Fibroblast of skin of back (primary cell): ENCODE data around the gene UNC5C.

Experiments
- DNase-seq: peaks from one replicate; pipeline ENCODE4 v3.0.0-alpha.2; 2013

Gene UNC5C

GRCh38 chr4:95457353-95457752 lies 91.4 kb downstream of the UNC5C start:
- DNase-seq, result no peak

DNA sequence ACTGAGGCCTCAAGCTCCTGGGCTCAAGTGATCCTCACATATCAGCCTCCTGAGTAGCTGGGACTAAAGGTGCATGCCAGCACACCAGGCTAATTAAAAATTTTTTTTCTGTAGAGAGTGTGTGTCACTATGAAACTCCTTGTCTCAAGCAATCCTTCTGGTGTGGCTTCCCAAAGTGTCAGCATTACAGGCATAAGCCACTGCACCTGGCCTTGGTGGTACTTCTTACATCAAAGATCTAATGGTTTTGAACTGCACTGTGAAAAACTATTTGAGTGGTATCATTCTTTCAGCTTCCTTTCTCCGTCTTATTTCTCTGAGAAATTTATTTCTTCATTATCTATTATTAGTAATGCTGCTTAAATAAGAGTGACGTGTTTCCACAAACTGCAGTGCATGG lies 98.5 kb downstream of the UNC5C start:
- no peak for DNase-seq

DNA sequence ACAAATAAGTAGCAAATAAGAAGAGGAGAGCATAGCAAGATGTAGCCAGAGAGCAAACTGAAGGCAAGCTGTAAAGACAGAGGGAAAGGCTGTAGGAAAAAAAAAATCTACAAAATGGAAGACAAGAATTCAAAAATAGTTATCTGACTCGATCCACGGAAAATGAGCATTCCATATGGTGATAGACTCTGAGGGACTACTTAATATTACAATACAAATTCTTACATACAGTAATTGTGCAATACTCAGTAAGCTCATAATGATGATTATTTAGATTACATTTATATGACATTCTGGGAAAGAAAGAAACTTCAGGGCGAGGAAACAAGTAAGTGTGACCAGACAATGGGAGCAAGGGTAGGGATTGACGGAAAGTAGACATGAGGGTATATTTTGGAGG lies 102.6 kb downstream of the UNC5C start:
- DNase-seq, result no peak

- DNase-seq, result no peak
These were observed 103.5 kb downstream of the UNC5C start for GRCh38 chr4:95445251-95445650.

GRCh38 chr4:95444812-95445211 lies 104.0 kb downstream of the UNC5C start:
- no peak for DNase-seq

DNA sequence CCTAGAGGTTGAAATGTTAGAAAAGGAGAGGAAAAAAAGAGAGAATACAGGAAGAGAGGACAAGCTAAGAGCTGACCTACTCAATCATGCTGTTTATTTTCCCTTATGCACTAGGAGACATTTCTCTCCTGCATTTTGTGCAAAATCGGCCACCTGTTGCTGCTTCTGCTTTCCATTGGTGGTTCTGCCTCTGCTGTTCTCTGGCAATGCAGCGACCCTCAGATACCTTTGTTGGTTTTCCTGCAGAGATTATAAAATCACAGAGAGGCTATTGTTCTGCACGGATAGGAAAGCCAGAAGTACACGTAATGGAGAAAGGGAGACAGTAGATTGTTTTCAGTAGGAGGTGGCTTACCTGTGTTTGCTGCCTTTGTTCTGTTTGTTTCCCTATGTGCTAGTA lies 108.9 kb downstream of the UNC5C start:
- no peak for DNase-seq

DNA sequence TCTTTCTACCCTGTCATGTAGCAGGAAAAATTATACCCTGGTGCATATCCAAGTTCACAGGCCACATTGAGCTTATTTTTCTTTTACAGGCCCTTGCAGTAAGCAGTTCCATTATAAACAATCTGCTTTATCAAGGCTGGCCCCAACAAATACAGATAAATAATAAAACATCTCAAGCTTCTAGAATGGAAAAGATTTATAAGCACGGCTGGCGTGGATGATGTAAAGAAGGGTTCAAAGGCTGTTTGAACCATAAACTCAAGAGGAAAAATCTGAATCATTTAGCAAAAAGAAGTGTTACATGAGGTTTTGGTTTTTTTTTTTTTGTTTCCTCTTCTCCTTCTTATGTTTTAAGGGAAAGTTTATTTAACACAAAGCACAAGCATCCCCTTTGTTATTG lies 109.7 kb downstream of the UNC5C start:
- no peak for DNase-seq

- DNase-seq, result no peak
These were observed 116.3 kb downstream of the UNC5C start for GRCh38 chr4:95432466-95432865.

GRCh38 chr4:95431678-95432077 lies 117.1 kb downstream of the UNC5C start:
- DNase-seq, result no peak

DNA sequence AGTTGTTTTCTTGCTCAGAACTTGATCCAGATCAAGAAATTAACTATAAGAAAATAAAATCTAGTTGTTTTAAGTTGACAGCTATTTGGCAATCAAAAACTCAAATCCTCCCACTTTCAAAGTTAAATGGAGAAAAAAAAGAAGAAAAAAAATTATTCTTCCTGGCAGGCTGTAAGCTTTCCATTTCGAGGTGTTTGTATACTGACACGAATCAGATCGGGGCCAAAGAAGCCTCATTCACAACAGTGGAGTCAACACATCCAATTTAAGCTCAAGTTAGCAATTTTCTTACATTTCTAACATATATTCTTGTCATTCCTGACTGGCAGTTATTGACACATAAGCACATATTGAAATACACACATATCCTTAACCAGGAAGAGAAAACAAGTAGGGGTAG lies 119.4 kb downstream of the UNC5C start:
- DNase-seq, result no peak

- no peak for DNase-seq
These were observed 120.3 kb downstream of the UNC5C start for GRCh38 chr4:95428291-95429070.

GRCh38 chr4:95426455-95426854 lies 122.3 kb downstream of the UNC5C start:
- no peak for DNase-seq

DNA sequence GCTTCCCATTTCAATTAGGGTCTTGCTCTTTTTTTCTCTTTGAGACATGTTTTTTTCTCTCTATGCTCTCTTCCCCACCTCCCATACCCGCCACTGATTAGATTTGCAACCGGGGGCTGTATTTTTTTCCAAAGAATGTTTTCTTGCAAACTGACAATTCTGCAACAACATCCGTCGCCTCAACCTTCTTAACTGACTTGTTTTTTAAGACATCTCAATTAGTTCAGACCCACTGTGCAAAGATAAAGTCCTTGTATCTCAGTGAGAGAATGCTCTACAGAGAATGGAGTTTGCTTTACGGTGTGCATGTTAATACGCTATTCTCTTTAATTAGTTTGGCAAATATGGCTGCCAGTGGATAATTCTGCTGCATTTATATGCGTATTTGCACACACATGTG lies 126.3 kb downstream of the UNC5C start:
- DNase-seq, result no peak

- DNase-seq, result no peak
These were observed 126.9 kb downstream of the UNC5C start for GRCh38 chr4:95421869-95422268.

DNA sequence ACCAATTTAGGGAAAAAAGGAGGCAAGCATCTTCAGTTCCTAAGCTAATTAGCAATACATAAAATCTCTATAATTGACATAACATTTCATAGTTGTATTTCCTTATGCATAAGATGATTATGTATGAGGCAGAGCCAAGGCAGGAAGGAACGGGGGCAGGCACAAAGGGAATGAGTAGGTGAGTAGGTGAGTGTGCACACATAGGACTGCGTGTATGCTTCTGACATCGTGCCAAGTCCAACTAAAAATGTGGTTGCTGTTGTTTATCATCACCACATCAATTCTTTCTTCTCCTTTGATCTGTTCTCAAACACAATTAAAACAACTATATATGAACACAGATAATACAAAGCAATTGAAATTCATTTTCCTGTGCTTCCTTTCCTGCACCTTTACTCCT lies 131.2 kb downstream of the UNC5C start:
- DNase-seq, result no peak

DNA sequence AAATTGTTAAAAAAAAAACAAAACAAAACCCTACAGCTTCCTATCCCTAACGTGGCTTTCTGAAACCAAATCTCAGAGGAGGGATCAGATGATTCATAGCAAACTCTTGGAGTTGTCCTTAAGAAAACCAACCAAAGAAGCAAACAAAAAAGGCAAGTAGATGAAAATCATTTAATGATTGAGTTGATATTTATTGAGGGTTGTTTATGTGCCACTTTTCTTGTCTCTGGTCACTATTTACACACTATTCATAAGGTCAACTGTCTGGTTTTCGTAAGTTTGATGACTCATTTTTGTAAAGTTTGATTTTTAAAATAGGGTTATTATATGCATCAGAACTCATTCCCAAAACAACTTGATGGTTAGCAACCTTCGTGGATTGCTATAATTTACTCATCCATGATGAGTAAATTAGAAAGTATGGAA lies 133.4 kb downstream of the UNC5C start:
- DNase-seq, result peak; percentile 20

- no peak for DNase-seq
These were observed 137.2 kb downstream of the UNC5C start for GRCh38 chr4:95411371-95412088.

- no peak for DNase-seq
These were observed 138.3 kb downstream of the UNC5C start for GRCh38 chr4:95410387-95410977.

DNA sequence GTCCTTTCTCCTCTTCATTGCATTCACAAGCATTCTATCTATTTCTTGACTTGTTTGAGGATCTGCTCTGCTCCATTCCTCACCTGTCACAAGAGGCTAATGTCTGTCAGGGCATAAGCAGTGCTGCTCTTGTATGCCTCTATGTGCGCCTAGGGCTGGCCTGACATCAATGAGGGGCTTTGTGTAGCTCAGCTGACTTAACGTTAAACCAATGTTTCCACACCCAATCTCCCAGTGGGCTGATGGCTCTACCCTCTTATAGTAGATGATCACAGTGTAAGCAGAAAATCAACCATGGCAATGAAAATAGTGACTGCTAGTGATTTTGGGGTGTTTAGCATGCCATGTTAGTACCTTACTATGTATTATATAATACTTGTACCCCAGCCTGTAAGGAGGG lies 139.0 kb downstream of the UNC5C start:
- DNase-seq, result no peak

DNA sequence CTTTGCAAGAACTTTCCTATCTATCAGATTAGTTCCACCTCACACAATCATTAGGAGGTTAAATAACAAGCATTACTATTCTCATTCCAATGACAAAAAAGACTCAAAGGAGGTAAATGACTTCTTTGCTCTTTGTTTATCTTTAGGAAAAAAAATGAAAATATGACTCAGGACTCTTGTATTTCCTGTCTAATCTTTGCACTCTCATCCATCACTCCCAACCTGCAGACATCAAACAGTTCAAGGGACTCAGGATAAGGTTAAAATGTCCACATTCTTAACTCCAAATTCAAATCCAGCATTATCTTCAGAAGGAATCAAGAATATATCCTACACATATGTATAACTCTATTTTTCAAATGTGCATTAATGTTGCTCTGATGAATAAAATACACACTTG lies 139.6 kb downstream of the UNC5C start:
- DNase-seq, result peak; percentile 27

DNA sequence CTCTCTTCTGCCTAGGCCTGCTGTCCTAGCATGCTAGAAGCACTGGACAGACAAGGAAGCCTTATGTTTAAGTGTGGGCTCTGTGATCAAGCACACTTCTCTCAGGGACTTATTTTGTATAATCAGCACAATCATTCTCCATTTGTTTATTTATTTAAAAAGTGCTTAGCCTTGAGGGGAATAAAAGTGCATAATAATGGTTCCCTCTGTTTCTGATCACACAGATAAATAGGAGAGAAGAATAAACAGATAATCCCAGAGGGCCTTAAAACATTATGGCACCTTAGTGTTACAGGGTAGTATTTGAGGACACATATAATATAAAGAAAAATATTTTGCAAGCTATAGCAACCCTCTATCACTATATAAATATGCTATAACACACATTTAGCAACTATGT lies 146.5 kb downstream of the UNC5C start:
- no peak for DNase-seq

- DNase-seq, result no peak
These were observed 150.6 kb downstream of the UNC5C start for GRCh38 chr4:95398217-95398616.

GRCh38 chr4:95394752-95395306 lies 153.9 kb downstream of the UNC5C start:
- no peak for DNase-seq

DNA sequence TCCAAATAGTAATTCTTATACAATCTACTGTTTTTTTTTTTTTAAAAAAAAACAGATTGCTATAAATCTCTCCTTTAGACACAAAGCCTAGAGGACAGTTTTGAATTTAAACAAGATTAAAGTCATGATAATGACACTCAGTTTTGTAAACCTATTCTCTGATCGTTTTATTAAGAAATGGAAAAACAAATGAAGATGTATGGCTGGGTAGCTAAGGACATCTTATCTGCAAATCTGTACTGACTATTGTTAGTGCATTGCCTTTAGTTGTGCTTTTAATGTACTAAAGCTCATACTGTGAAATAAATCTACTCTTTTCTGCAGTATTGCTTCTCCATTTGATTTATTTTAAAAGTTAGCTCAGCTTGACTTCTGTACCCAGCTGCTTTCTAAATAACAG lies 155.0 kb downstream of the UNC5C start:
- no peak for DNase-seq
